Tibial artery (tissue), 4 donors: ENCODE measurements around the gene IL1R2.

Experiments
- DNase-seq, 2 donors: peaks; one replicate each; pipeline ENCODE4 v3.0.0-alpha.2; 2019
- H3K27ac ChIP-seq, 2 donors: fragments of 200-600 bp; sonication (generic) in 1 of 2; 1 replicate in 1 of 2; 2 replicates in 1 of 2; pipeline ENCODE4 v1.5.1; 2018 to 2019; ENCODE audit warnings: mild to moderate bottlenecking in 1 of 2
- H3K27me3 ChIP-seq, 2 donors: fragments of 200-600 bp; sonication (generic) in 1 of 2; one replicate each; pipeline versions ENCODE4 v1.5.1 to v1.6.0; 2016 to 2019
- H3K36me3 ChIP-seq, 3 donors: fragments of 200-600 bp; sonication (generic) in 2 of 3; one replicate each; pipeline ENCODE4 v1.5.1; 2016 to 2019; ENCODE audit warnings: mild to moderate bottlenecking in 2 of 3
- H3K4me1 ChIP-seq, 4 donors: fragments of 200-600 bp; sonication (generic) in 2 of 4; 1 replicate in 3 of 4; 2 replicates in 1 of 4; pipeline ENCODE4 v1.5.1; 2016 to 2019
- H3K4me3 ChIP-seq, 2 donors: fragments of 200-600 bp; sonication (generic) in 1 of 2; 1 replicate in 1 of 2; 2 replicates in 1 of 2; pipeline ENCODE4 v1.5.1; 2018 to 2019; ENCODE audit warnings: mild to moderate bottlenecking in 2 of 2
- H3K9me3 ChIP-seq, 3 donors: fragments of 200-600 bp; sonication (generic) in 1 of 3; one replicate each; pipeline ENCODE4 v1.5.1; 2016 to 2019
- intact Hi-C: fragments of 100-400 bp; cut with DNase I; formaldehyde crosslinking; loops from one replicate; pipeline ENCODE4 v1.15.0; 2023; ENCODE audit warnings: low total_unique reads
- TF ChIP-seq, protein P1 (sequence below), 2 experiments: fragments of 200-600 bp in 1 of 2; fragments of 450-650 bp in 1 of 2; IDR thresholded peaks; one replicate each; pipeline ENCODE4 v1.5.1; 2017 to 2019; ENCODE audit warnings: antibody characterized with exemption in 2 of 2, mild to moderate bottlenecking in 1 of 2, moderate library complexity in 1 of 2

IL1R2 gene

DNA sequence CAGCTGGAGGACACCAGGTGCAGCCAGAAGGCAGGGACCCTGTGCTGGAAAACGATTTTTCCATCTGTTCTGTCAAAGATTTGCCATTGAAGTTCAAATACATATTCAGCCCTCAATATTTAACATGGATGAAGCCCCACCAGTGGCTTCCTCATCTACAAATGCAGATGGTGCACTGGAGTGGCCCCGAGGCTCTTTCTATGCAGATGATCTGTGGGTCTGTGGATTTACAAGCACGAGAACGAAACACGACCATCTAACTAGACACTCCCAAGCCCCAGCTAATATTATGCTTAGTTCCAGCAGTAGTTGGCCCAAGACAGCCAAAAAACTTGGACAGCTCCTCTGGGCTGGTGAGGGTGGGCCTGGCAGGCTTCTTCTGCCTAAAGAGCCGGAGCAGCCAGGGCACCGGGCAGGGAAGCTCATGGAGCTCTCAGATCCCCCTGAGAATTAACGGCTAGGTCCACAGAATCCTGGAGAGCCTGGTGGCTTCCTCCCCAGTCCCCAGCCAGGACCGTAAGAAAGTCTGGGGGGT is 9.2 kb upstream of the IL1R2 start:
- TF ChIP-seq, protein P1, sequence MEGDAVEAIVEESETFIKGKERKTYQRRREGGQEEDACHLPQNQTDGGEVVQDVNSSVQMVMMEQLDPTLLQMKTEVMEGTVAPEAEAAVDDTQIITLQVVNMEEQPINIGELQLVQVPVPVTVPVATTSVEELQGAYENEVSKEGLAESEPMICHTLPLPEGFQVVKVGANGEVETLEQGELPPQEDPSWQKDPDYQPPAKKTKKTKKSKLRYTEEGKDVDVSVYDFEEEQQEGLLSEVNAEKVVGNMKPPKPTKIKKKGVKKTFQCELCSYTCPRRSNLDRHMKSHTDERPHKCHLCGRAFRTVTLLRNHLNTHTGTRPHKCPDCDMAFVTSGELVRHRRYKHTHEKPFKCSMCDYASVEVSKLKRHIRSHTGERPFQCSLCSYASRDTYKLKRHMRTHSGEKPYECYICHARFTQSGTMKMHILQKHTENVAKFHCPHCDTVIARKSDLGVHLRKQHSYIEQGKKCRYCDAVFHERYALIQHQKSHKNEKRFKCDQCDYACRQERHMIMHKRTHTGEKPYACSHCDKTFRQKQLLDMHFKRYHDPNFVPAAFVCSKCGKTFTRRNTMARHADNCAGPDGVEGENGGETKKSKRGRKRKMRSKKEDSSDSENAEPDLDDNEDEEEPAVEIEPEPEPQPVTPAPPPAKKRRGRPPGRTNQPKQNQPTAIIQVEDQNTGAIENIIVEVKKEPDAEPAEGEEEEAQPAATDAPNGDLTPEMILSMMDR (IDR thresholded peaks at IDR 0.05), result no peak
- DNase-seq, result no peak
- Histone ChIP-seq H3K27me3 (no peaks in the 10 kb centered on the region), H3K9me3 (no peaks in the 10 kb centered on the region), H3K4me3 (no peak overlapping the region), H3K4me1 (no peaks in the 10 kb centered on the region), H3K36me3 (no peaks in the 10 kb centered on the region), H3K27ac (no peak overlapping the region)
- intact Hi-C loops, result no loop called here

DNA sequence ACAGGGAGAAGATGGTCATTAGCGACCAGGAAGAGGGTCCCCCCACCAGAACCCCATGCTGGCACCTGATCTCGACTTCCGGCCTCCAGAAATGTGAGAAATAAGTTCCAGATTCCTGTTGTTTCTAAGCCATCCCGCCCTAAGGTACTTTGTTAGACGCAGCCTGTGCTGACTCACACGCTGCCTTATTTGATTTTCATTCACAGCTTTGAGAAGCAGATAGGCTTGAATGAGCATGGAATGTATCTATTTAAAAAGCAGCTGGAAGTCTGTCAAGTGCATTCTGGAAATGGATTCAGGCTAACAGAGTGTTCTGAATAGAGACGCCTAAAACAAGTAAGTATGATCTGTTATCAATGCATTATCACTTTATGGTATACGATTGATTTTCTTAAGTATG is 8.3 kb upstream of the IL1R2 start:
- TF ChIP-seq, protein P1 (IDR thresholded peaks at IDR 0.05), result no peak
- H3K4me1 ChIP-seq, result no peaks in the 10 kb centered on the region

DNA sequence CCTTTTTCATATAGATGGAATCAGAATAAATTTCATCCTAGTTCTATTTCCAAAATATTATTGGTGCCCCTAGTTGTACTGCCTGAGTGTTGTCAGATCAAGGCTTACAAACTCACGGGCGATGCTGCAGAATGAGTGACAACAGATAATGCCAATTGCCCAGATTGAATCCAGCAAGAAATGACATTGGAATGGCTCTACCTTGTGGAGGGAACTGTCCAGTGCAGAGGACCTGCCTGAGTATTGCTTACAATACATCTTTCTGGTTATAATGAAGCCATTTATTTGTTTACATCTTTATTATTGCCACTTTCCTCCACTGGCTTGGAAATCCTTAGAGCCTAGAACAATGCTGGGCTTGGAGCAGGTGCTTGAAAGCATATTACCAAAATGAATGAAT is 7.8 kb upstream of the IL1R2 start:
- Histone ChIP-seq H3K4me1 (no peaks in the 10 kb centered on the region), H3K36me3 (no peaks in the 10 kb centered on the region), H3K27ac (no peak overlapping the region), H3K9me3 (no peaks in the 10 kb centered on the region), H3K4me3 (no peak overlapping the region), H3K27me3 (no peaks in the 10 kb centered on the region)
- TF ChIP-seq, protein P1 (IDR thresholded peaks at IDR 0.05), result peak; percentile 32 to 34
- intact Hi-C loops, result no loop called here
- no peak for DNase-seq

More for the DNA sequence above, 8.3 kb upstream of the IL1R2 start:
- H3K9me3 ChIP-seq, result no peaks in the 10 kb centered on the region
- H3K4me3 ChIP-seq, result no peak overlapping the region
- H3K27me3 ChIP-seq, result no peaks in the 10 kb centered on the region
- intact Hi-C loops, result no loop called here
- no peak for DNase-seq
- H3K36me3 ChIP-seq, result no peaks in the 10 kb centered on the region
- no peak overlapping the region for H3K27ac ChIP-seq

DNA sequence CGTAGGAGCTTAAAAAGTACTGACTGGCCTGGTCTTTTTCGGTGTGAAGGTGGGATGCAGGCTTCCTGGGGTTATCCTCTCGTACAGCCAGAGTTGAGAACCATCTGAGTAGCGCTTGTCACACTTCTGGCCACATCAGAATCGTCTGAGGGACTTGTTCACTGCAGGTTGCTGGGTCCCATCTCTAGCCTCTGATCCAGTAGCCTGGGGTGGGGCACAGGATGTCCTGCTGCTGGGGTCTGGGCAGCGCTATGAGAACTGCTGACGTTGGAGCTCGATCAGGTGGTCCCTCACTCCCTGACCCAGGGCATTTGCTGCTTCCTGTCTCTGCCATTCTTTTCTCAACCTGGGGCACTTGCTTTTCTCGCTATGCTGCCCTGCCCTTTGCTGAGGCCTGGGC is 7.1 kb upstream of the IL1R2 start:
- no peak for DNase-seq
- Histone ChIP-seq H3K4me3 (no peak overlapping the region), H3K27me3 (no peaks in the 10 kb centered on the region), H3K27ac (no peak overlapping the region), H3K9me3 (no peaks in the 10 kb centered on the region), H3K36me3 (no peaks in the 10 kb centered on the region), H3K4me1 (no peaks in the 10 kb centered on the region)
- TF ChIP-seq, protein P1 (IDR thresholded peaks at IDR 0.05), result no peak
- intact Hi-C loops, result no loop called here

DNA sequence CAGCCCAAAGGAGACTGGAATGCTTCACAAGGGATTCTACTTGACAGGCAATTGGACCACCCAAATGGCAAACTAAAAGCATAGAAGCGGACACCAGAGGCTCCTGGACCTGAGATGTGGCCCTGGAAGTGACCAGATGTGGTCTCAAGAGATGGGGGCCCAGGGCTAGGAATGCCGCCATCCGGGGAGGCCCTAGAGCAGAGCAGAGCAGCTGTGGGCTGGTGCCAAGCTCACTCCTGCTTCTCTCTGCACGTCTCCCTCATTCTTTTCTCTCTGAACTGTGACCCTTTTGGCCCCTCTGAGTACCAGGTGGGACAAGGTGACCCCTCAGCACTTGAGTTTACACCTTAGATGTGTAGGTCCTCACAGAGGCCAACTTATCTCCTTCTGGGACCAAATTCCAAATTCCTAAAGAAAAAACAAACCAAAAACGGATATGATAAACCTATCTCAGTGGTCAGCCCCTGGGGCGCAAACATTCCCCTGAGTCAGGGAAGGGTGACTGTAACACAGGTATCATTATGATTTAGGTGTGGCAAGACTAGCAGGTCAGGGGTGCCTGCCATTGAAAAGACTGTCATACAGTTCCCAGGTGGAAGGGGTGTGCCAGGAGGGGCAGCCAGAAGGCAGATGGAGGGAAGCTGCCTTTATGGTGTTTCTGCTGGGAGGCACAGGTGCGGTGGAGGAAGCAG is 6.5 kb upstream of the IL1R2 start:
- Histone ChIP-seq H3K27me3 (no peaks in the 10 kb centered on the region), H3K9me3 (no peaks in the 10 kb centered on the region), H3K4me3 (no peak overlapping the region), H3K27ac (no peak overlapping the region), H3K36me3 (no peaks in the 10 kb centered on the region), H3K4me1 (no peaks in the 10 kb centered on the region)
- TF ChIP-seq, protein P1 (IDR thresholded peaks at IDR 0.05), result no peak
- no peak for DNase-seq
- intact Hi-C loops, result no loop called here
